NCI-H524 (cell line): Measurements from ENCODE around the gene BMP8A.
A peak's percentile ranks its signal among the peaks of the same experiment; 100 is the strongest.
"Not testable (repeated sequence)": the region's sequence is repeated elsewhere in the genome, so short reads cannot be mapped to it uniquely, and the experiment has no call there.

ENCODE experiments used
- DNase-seq, 2 experiments: peaks; one replicate each; lab custom pipeline; 2025; lab: John Stamatoyannopoulos, UW

Gene BMP8A

DNA sequence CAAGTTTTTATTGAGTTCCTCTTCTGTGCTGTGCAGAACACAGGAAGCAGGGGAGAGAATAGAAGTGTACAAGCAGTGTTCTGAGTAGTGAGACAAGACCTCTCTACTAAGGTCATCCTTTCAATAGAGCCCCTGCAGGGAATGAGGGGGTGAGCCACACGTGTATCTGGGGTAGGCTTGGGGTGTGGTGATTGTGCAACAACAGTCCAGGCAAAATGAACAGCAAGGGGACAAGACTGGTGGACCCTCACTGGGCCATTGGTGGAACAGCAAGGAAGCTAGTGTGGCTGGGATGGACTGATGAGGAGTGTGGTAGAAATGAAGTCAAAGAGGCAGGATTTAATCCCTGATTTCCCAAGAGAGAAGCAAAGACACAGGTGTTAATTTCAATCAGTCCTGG, 8.2 kb upstream of the BMP8A start:
- no peak for DNase-seq

DNA sequence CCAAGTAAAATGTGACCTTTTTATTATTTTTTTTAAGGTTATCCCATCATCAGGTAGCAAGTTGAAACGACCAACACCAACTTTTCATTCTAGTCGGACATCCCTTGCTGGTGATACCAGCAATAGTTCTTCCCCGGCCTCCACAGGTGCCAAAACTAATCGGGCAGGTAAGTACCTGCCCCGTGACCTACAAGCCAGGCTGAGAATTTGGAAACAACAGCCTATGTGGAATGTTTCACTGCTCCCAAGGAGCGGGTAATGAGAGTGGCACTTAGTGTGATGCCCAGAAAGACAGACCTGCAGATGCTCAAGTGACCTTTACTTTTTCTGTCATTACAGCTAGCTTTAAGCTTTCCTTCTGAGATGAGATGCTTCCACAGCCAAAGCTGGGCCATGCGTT, 6.9 kb upstream of the BMP8A start:
- DNase-seq, result no peak

GRCh38 chr1:39485046-39485803, 6.2 kb upstream of the BMP8A start:
- DNase-seq, result no peak

GRCh38 chr1:39488012-39488545, 3.4 kb upstream of the BMP8A start:
- DNase-seq, result no peak

DNA sequence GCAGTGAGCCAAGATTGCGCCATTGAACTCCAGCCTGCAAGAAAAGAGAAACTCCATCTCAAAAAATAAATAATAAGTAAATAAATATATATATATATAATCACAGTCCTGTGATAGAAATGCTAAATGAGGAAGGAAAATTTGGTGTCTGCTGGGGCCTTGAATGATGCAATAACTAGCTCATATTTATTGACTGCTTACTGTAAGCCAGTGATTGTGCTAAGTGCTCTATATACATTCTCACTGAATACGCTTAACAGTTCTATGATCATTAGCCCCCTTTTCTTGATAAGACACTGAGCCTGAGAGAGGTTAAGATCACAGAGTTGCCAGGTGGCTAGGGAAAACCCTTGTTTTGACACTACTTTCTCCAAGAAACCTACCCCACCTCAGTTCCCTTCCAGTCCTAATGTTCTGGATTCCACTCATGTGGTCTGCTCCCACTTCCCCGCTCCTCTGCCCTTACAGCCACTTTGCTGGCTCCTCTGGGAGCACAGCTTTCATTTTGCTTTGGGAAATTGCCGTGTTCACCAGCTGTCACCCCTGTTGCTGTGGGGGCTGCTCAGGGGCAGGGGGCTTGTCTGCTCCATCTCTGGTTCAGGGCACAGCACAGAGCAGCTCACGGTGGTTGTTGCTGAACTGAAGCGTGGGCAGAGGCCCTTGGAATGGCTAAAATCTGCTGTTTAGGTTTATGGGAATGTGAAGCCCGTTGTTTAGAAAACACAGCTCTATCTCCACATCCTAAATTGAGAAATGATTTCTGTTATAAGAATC, 2.5 kb upstream of the BMP8A start:
- DNase-seq, result no peak

- no peak for DNase-seq
Observed at GRCh38 chr1:39489567-39490239, 1.7 kb upstream of the BMP8A start.

GRCh38 chr1:39490596-39491145, 765 bp upstream of the BMP8A start:
- peak in 1 of 2 experiments; percentile 39 for DNase-seq

DNA sequence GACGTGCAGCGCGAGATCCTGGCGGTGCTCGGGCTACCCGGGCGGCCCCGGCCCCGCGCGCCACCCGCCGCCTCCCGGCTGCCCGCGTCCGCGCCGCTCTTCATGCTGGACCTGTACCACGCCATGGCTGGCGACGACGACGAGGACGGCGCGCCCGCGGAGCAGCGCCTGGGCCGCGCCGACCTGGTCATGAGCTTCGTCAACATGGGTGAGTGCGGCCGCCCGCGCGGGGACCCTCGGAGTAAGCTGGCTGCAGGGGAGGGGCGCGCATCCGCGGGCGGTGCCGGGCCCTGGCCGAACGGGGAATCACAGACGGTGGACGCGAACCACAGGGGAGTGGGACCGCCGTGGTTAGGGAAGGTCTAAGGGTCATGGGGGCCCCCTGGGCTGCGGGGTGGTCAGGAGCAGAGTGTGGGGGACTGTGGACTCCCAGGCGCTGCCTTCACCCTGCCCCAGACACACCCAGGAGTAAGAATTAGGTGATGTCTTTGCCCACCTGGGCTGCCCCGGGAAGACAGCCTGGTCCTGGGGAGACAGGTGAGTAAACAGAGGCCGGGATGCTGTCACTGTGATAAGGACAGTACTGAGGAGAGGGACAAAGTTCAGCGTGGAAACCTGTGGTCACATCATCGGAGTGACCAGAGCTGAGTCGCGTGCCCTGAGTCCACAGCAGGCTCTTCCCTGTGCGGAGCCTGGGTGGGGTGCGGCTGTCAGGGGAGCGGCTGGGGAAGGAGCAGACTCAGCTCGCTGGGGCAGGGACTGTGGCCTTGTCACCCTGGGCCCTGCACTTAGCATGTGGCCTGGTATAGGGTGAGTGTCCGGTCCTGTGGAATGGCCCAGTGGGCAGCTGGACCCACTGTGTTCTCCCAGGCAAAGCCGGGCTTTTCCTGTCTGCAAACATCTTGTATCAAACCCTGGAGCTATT, 944 bp downstream of the BMP8A start:
- DNase-seq, result not testable (repeated sequence)

DNA sequence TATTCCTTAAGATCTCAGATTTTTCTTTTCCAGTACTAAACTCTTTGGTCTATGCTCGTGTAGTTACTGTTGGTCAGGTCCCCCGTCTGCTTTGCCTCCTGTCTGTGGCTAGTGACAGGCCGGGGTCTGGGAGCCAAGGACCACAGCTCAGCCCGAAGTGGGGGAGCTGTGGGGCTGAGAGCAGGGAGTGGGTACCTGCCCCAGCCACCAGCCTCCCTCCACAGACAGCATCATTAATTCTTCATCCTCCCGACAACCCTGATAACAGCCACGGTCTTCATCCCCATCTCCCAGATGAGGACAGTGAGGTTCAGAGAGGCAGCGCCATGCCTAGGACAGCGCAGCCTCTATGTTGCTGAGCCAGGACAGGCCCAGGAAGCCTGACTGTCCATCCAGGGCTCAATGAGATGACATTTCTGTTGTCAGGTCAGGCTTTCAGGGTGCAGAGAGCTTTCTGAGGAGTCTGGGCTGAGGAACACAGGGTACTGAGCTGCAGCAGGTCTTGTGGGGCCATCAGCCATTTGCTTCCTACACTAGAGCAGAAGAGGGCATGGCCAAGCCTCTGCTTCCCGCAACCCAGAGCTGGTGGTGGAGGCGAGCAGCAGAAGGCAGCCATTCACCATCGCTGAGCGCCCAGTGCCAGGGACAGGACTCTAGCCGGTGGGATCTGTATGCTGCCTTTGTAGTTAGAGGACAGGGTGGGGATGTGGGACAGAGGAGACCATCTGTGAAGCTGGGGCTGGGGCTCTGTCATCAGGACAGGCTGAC, 1.8 kb downstream of the BMP8A start:
- DNase-seq, result not testable (repeated sequence)

GRCh38 chr1:39494671-39495410, 3.4 kb downstream of the BMP8A start:
- DNase-seq, result no peak

DNA sequence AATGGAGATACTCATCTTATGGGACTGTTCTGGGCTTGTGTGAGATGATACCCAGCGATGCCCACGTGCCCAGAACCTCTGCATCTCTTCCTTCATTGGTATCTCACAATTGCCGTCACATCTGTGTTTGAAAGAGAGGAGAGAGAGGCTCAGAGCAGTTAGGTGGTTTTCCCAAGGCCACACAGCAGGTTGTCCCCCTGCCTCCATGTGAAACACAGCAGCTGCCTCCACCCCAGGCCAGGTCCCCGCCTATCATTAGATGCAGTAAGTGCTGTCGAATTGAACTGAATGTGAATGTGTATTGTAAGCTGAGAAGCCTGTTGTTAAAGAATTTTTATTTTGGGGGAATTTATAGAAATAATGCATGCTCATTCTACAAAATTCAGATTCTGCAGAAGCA, 5.1 kb downstream of the BMP8A start:
- DNase-seq, result not testable (repeated sequence)

GRCh38 chr1:39497585-39497984, 6.1 kb downstream of the BMP8A start:
- no peak for DNase-seq

DNA sequence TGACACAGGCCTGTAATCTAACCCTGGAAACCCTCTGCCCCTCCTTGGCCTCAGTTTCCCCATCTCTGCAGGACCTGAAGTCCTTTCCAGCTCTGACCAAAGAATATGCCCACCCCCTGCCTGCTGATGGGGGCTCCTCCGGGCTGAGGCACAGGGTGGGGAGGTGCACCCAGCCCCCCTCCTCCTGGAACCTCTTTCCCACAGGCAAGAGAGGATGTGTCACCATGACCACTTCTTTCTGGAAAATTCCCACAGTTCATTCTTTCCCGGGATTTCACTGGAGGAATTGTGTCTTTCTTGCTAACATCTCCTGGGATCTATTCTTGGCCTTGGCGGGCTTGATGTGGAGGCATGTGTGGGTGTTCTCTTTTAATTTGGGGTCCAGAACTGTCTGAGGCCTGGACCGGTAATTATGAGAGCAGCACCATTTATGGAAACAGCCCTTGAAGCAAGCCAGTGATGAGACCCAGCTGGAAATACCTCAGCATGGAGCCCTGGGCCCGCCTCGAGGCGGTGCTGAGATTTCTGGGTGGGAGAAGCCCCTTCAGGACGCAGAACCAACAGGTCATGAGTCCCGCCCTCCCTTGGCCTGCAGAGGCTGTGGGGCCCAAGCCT, 6.8 kb downstream of the BMP8A start:
- not testable (repeated sequence) for DNase-seq

DNA sequence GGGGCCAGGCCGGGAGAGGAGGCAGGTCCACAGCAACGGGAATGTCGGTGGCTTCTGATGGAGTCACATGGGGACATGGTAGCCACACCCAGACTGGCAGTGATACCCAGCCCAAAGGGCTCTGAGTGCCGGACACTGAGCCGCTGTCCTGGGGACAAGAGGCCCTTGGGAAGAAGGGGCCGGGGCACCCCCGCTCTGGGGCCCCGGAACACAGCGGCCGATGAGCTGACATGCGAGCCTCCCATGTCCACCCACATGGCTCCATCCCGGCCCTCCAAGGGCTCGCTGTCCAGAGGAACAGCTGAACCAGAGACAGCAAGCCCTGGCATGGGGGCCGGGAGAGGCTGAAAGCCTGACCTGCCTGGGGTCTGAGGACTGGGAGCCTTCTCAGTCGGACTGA, 7.4 kb downstream of the BMP8A start:
- DNase-seq, result not testable (repeated sequence)

DNA sequence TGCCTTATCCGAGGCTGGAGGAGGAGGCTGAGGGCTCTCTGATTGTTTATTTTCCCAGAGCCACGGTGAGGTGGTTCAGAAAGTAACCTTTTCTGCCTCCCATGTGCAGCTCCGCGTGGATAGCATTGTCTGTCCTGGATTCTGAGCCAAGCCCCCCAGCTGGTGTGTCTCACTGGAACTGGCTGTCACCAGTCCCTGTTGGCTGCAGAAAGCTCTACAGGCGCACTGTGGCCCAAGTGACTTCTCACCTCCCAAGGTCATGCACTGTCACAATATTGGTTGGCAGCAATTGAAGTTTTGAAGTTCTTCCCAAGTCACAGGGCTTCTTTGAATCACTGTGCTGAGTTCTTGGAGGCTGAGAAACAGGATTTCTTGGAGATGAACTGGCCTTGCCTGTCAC, 8.2 kb downstream of the BMP8A start:
- no peak for DNase-seq

- DNase-seq, result no peak
Observed at GRCh38 chr1:39500862-39501389, 9.5 kb downstream of the BMP8A start.

GRCh38 chr1:39501666-39502065, 10.2 kb downstream of the BMP8A start:
- no peak for DNase-seq

GRCh38 chr1:39504436-39504835, 13.0 kb downstream of the BMP8A start:
- DNase-seq, result not testable (repeated sequence)

- no peak for DNase-seq
Observed at GRCh38 chr1:39505289-39505688, 13.9 kb downstream of the BMP8A start.
